ENCODE results near the gene BCLAF3.

DNA sequence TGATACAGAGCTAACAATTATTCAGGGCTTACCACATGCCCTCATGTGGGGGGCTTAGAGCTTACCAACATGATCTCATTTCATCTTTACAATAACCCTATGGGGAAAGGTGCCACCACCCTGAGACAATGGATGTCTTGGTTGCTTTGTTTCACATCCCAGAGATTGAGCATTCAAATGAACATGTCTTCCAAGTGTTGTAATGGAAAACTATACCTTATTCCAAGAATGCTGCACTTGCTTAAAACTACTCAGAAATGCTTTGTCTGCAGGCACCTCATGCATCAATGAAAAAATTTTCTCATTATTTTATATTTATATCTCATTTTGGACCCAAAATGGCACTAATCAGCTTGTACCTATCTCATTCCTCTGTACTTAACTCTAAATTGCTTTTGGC lies 34.6 kb downstream of the BCLAF3 start:
- TF ChIP-seq, protein P1, sequence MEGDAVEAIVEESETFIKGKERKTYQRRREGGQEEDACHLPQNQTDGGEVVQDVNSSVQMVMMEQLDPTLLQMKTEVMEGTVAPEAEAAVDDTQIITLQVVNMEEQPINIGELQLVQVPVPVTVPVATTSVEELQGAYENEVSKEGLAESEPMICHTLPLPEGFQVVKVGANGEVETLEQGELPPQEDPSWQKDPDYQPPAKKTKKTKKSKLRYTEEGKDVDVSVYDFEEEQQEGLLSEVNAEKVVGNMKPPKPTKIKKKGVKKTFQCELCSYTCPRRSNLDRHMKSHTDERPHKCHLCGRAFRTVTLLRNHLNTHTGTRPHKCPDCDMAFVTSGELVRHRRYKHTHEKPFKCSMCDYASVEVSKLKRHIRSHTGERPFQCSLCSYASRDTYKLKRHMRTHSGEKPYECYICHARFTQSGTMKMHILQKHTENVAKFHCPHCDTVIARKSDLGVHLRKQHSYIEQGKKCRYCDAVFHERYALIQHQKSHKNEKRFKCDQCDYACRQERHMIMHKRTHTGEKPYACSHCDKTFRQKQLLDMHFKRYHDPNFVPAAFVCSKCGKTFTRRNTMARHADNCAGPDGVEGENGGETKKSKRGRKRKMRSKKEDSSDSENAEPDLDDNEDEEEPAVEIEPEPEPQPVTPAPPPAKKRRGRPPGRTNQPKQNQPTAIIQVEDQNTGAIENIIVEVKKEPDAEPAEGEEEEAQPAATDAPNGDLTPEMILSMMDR (IDR thresholded peaks at IDR 0.05), result no peak
- TF ChIP-seq POLR2A (IDR thresholded peaks at IDR 0.05) (no peak), POLR2AphosphoS5 (IDR thresholded peaks at IDR 0.05) (no peak)
